ENCODE data around the gene VN1R5. TPM values are rescaled to one million over a fixed set of nuclear protein-coding genes. Genes with fewer than 3 reads are reported as not detected.
A peak's percentile ranks its signal among the peaks of the same experiment; 100 is the strongest.
"Not testable (repeated sequence)": the region's sequence is repeated elsewhere in the genome, so short reads cannot be mapped to it uniquely, and the experiment has no call there.

VN1R5 gene
- not detected for polyA plus RNA-seq (ENCODE audit: low read depth in 6 of 6)

DNA sequence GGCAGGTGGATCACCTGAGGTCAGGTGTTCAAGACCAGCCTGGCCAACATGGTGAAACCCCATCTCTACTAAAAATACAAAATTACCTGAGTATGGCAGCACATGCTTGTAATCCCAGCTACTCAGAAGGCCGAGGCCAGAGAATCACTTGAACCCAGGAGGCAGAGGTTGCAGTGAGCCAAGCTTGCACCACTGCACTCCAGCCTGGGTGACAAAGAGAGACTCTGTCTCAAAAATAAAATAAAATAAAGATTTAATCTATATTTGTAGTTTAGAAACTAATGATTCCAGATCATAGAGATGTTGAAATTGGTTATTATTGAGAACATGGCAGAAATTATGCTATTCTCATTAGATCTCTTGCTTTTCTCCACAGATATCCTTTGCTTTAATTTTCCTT is at the start of gene VN1R5:
Gene VN1R5, plus strand, starts transcription at position 301 of the 400 bp plus-strand sequence.
- peaks cover 6 to 29% (median 8%) of the 10 kb centered on the region in 3 donors for H3K27me3 Mint-ChIP-seq
- not testable (repeated sequence) for H3K4me3 Mint-ChIP-seq

DNA sequence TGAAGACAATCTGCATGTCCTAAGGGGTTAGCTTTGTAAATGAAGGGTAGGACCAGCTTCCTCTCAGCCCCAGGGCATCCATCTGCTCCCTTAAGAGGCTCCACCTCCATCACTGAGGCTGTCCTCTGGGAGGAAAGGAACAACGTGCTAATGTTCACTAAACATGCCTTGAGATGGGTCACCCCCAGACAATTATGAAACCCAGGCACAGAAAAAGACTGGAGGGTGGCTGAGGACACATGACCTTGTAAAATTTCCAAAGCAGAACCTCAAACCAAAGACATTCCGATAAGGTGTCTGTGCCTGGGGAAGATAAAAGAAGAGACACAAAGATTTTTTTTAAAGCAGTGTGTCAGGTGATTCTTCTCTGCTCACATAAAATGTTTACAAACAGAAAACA is 46.5 kb upstream of the VN1R5 start:
- H3K4me3 Mint-ChIP-seq, result peak overlapping the region; percentile 91 to 98 (median 97)
- ATAC-seq (ENCODE audit: low read depth in 2 of 2) (no peak), DNase-seq (no peak)

More for the DNA sequence above, at the start of gene VN1R5:
- DNase-seq; H3K4me1 Mint-ChIP-seq; ATAC-seq (ENCODE audit: low read depth in 2 of 2); H3K36me3 Mint-ChIP-seq: not testable (repeated sequence)
- Mint-ChIP-seq H3K9me3 (peaks cover 2 to 15% (median 8%) of the 10 kb centered on the region in 7 donors), H3K27ac (peak within 1 kb of the TSS in 1 of 6 donors; percentile 59)

DNA sequence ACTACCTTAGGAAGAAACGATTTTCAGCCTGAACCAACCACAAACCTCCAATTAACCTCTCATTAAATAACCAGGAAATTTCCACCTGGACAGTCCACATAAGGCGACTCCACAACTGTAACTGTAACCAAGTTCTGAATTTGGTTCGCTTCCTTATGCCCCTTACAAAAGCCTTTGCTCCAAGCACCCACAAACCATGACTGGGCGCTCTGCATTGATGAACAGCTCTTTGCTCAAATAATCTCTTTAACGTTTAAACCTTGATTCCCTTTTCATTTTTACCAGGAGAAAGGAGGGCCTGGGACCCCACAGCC is 45.9 kb upstream of the VN1R5 start:
- peak overlapping the region; percentile 73 to 97 (median 93) for H3K27ac Mint-ChIP-seq
- DNase-seq (no peak), ATAC-seq (ENCODE audit: low read depth in 2 of 2) (no peak)
- H3K27me3 Mint-ChIP-seq, result no peaks in the 10 kb centered on the region
- H3K4me3 Mint-ChIP-seq, result peak overlapping the region; percentile 91 to 98 (median 97)
- H3K4me1 Mint-ChIP-seq, result peaks cover 50 to 61% (median 51%) of the 10 kb centered on the region in 3 donors
- H3K9me3 Mint-ChIP-seq, result no peaks in the 10 kb centered on the region
- peaks cover 0 to 7% of the 10 kb centered on the region in 2 donors for H3K36me3 Mint-ChIP-seq

More for the DNA sequence above, 46.5 kb upstream of the VN1R5 start:
- peaks cover 50 to 66% (median 51%) of the 10 kb centered on the region in 3 donors for H3K4me1 Mint-ChIP-seq
- H3K27ac Mint-ChIP-seq, result peak overlapping the region in 5 of 6 donors; percentile 63 to 96 (median 89)
- H3K27me3 Mint-ChIP-seq, result no peaks in the 10 kb centered on the region
- peaks cover 0 to 7% of the 10 kb centered on the region in 2 donors for H3K36me3 Mint-ChIP-seq
- no peaks in the 10 kb centered on the region for H3K9me3 Mint-ChIP-seq

DNA sequence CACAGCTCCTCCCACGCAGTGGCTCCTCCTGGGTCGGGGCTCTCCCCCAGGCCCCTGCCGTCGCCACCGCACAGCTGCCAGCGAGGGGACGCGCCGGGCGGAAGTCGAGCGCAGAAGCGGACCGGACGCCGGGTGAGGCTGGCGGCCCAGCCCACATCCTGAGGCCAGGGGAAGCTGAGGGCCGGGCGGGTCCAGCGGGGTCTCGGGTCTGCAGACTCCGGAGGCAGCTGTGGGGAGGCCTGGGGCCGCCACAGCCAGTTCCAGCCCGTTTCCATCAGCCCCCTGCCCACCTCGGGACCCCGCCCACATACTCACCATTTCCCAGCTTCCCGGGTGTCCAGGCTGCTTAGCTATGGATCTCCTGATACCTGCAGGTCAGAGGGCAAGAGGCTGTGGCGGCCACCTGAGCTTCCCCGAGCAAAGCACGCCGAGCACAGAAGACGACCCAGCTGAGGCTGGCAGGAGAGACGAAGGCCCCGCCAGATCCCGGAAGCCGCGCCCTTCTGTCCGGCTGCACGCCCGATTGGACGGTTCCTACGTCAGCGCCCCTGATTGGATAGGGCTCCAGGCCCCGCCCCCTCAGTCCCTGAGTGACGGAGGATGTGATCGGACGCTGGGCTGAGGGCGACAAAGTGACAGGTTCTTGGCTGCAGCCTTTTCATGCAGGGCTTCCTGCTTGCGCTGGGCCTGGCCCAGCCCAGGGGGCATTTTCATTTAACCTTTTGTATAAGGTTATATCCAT is 45.3 kb upstream of the VN1R5 start:
- peaks cover 50 to 61% (median 51%) of the 10 kb centered on the region in 3 donors for H3K4me1 Mint-ChIP-seq
- H3K9me3 Mint-ChIP-seq, result no peaks in the 10 kb centered on the region
- peaks cover 0 to 7% of the 10 kb centered on the region in 2 donors for H3K36me3 Mint-ChIP-seq
- H3K4me3 Mint-ChIP-seq, result peak overlapping the region; percentile 94 to 98 (median 97)
- ATAC-seq (ENCODE audit: low read depth in 2 of 2), result peak; percentile 98
- peak overlapping the region; percentile 78 to 99 (median 98) for H3K27ac Mint-ChIP-seq
- H3K27me3 Mint-ChIP-seq, result no peaks in the 10 kb centered on the region
- peak; percentile 95 for DNase-seq

DNA sequence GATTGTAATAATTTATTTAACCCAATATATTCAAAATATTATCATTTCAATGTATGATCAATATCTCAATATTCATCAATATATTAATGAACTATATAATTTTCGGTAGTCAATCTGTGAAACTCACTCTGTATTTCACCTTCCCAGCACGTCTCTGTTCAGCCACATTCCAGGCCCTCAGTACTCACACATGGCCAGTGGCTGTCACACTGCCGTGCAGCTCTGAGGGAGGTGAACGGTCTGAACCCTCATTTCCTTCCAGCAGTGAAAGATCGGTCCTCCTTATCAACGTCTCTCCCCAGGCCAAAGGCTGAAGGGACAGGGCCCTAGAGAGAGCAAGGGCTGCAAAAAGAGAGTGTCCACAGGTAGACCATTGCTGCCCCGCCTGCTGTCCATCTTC is 44.5 kb upstream of the VN1R5 start:
- peak overlapping the region in 5 of 6 donors; percentile 38 to 89 (median 80) for H3K27ac Mint-ChIP-seq
- H3K4me1 Mint-ChIP-seq, result peaks cover 46 to 53% (median 47%) of the 10 kb centered on the region in 3 donors
- peaks cover 0 to under 1% of the 10 kb centered on the region in 2 donors for H3K36me3 Mint-ChIP-seq

DNA sequence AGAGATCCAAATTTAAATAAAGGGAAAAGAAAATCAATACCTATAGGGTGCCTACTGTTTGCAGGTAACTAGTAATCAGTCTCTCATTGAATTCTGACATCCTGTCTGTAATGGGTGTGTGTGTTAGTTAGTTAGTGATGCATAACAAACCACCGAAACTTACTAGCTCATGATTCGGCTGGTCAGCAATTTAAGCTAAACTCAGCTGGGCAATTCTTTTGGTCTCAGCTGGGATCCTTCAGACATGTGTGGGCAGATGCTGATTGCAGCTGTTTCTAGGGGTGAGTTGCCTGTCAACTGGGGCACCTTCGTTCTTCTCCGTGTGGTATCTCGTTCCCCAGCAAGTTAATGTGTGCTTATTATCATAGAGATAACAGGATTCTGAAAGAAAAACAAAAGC is 43.9 kb upstream of the VN1R5 start:
- no peaks in the 10 kb centered on the region for H3K9me3 Mint-ChIP-seq
- peak overlapping the region in 5 of 6 donors; percentile 68 to 87 (median 80) for H3K27ac Mint-ChIP-seq
- peak overlapping the region in 7 of 8 donors; percentile 41 to 67 (median 52) for H3K4me3 Mint-ChIP-seq
- H3K4me1 Mint-ChIP-seq, result peaks cover 45 to 49% (median 45%) of the 10 kb centered on the region in 3 donors
- ATAC-seq (ENCODE audit: low read depth in 2 of 2), result no peak
- DNase-seq, result peak; percentile 7
- peaks cover 0 to 10% (median 0%) of the 10 kb centered on the region in 3 donors for H3K27me3 Mint-ChIP-seq
- no peaks in the 10 kb centered on the region for H3K36me3 Mint-ChIP-seq

More for the DNA sequence above, 44.5 kb upstream of the VN1R5 start:
- Mint-ChIP-seq H3K4me3 (peak overlapping the region; percentile 39 to 67 (median 52)), H3K9me3 (no peaks in the 10 kb centered on the region), H3K27me3 (peaks cover 0 to 6% (median 0%) of the 10 kb centered on the region in 3 donors)
- ATAC-seq (ENCODE audit: low read depth in 2 of 2) (no peak), DNase-seq (no peak)

DNA sequence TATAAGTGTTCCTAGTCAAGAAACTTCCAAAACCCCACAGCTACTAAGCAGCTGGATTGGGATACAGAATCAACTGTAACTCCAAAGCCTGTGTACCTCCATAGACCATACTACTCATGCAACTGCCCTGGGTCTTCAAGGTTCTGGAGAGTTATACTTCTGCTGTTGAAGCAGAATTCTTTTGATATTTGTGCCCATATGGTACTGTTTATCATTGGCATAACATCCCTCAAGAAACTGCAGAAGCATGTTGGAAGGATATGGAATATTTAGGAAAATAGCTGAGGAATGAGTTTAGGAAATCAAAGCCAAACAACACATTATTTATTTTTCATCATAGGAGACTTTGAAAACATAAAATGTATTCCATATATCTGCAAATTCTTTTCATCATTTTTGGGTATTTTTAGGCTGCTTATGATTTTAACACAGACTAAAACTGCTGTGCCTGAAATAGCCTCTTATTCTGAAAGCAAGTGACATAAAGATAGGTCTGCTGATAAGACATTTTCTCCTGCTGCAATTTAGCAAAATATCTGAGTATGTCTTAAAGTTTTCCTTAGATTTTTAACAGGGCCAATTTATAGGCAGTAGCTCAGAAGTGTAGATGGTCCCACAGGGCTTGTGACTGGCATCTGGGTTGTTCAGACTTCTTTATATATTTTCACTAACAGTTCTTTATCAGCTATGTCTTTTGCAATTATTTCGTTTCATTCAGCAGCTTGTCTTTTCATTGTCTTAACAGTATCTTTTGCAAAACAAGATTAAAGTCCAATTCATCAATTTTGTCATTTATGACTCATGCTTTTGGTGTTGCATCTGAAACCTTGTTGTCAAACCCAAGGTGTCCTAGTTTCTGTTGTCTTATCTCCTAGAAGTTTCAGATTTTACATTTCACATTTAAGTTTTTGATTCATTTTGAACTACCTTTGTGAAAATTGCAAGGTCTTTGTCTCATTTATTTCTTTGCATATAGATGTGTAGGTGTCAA is 43.0 kb upstream of the VN1R5 start:
- Mint-ChIP-seq H3K9me3 (peaks cover 0 to 1% (median 0%) of the 10 kb centered on the region in 7 donors), H3K4me1 (peaks cover 36 to 40% (median 36%) of the 10 kb centered on the region in 3 donors), H3K36me3 (no peaks in the 10 kb centered on the region), H3K27me3 (peaks cover 0 to 10% (median 2%) of the 10 kb centered on the region in 3 donors), H3K27ac (peak overlapping the region in 3 of 6 donors; percentile 30 to 75 (median 68)), H3K4me3 (peak overlapping the region in 1 of 8 donors; percentile 16)
- ATAC-seq (ENCODE audit: low read depth in 2 of 2), result no peak
- no peak for DNase-seq

DNA sequence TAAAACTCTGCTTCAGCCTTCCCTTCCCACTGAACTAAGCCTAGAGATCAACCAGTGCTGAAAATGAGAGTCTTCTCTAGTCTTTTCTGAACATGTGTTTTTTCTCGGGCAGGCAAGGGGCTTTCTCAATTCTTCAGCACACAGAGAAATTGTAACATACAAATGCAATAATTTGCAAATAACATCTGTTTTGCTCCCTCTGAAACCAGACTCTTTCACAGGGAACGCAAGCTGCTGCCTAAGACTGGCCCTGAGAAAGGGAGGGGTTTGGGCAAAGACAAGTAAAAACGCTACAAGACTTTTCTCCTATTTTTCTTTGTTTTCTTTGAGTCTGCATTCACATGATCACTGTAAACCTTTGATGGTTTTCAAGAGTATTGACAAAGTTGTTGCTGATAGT is 39.6 kb upstream of the VN1R5 start:
- Mint-ChIP-seq H3K4me3 (no peak overlapping the region), H3K27ac (no peak overlapping the region), H3K9me3 (peaks cover 0 to 4% (median 0%) of the 10 kb centered on the region in 7 donors), H3K4me1 (peaks cover 11 to 12% (median 11%) of the 10 kb centered on the region in 3 donors), H3K27me3 (peaks cover under 1 to 12% (median 11%) of the 10 kb centered on the region in 3 donors), H3K36me3 (no peaks in the 10 kb centered on the region)
- no peak for DNase-seq
- no peak for ATAC-seq (ENCODE audit: low read depth in 2 of 2)

DNA sequence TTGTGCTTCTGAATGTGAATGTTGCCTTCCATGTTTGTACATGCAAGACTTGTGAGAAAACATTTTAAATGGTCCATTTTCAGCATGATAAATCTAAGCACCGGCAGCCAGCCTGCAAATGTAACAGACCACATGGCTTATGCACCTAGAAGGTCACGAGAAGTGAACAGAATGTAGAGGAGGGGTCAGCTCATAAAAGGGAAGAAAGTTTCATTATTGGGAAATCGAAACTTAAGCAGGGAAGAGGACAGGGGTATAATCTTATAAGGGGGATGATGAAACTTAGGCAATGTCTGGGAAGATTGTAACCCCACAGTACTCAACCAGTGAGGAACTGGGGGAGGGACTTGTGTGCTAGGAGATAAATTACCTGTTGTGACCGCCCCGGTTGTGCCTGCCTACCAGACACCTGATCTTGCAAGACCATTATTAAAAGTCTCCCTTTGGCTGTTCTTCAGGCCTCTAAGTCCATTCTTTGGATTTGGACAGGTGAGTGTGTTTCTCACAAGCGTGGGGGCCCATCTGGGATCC is 37.7 kb upstream of the VN1R5 start:
- peak overlapping the region in 1 of 6 donors; percentile 65 for H3K27ac Mint-ChIP-seq
- no peak for DNase-seq
- H3K36me3 Mint-ChIP-seq, result peaks cover 0 to 6% of the 10 kb centered on the region in 2 donors
- ATAC-seq (ENCODE audit: low read depth in 2 of 2), result no peak
- peaks cover 0 to 10% (median 3%) of the 10 kb centered on the region in 7 donors for H3K9me3 Mint-ChIP-seq
- no peaks in the 10 kb centered on the region for H3K4me1 Mint-ChIP-seq
- peaks cover 9 to 20% (median 17%) of the 10 kb centered on the region in 3 donors for H3K27me3 Mint-ChIP-seq
- H3K4me3 Mint-ChIP-seq, result no peak overlapping the region

DNA sequence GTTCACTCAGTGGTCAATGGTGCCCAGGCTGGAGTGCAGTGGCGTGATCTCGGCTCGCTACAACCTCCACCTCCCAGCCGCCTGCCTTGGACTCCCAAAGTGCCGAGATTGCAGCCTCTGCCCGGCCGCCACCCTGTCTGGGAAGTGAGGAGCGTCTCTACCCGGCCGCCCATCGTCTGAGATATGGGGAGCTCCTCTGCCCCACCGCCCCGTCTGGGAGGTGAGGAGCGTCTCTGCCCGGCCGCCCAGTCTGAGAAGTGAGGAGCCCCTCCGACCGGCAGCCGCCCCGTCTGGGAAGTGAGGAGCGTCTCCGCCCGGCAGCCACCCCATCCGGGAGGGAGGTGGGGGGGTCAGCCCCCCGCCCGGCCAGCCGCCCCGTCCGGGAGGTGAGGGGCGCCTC is 35.6 kb upstream of the VN1R5 start:
- Mint-ChIP-seq H3K36me3 (peaks cover 0 to 18% of the 10 kb centered on the region in 2 donors), H3K27me3 (peaks cover 9 to 34% (median 30%) of the 10 kb centered on the region in 3 donors), H3K9me3 (peaks cover 5 to 29% (median 18%) of the 10 kb centered on the region in 7 donors)
- DNase-seq; ATAC-seq (ENCODE audit: low read depth in 2 of 2); H3K4me3 Mint-ChIP-seq; H3K27ac Mint-ChIP-seq; H3K4me1 Mint-ChIP-seq: not testable (repeated sequence)

DNA sequence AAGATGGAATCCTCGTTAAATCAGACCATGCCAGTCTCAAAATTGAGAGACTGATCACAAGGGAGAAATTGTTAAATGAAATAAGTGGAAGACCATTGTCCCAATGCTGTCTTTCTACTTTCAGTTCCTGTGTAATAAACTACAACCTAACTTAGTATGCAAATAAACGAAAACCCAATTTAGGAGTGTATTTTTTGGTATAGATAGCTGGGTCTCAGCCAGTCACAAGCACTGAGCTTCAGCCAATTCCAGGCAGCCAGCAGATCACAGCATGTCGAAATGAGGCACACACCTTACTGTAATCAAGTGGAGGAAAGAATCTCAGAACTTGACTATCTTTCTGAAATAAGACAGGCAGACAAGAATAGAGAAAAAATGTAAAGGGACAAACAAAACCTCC is 33.0 kb upstream of the VN1R5 start:
- peaks cover 0 to 26% of the 10 kb centered on the region in 2 donors for H3K36me3 Mint-ChIP-seq
- peaks cover 9 to 32% (median 25%) of the 10 kb centered on the region in 3 donors for H3K27me3 Mint-ChIP-seq
- no peak for ATAC-seq (ENCODE audit: low read depth in 2 of 2)
- no peak for DNase-seq
- peaks cover 5 to 45% (median 24%) of the 10 kb centered on the region in 7 donors for H3K9me3 Mint-ChIP-seq
- H3K4me3 Mint-ChIP-seq, result no peak overlapping the region
- peak overlapping the region in 1 of 6 donors; percentile 39 for H3K27ac Mint-ChIP-seq
- H3K4me1 Mint-ChIP-seq, result no peaks in the 10 kb centered on the region

DNA sequence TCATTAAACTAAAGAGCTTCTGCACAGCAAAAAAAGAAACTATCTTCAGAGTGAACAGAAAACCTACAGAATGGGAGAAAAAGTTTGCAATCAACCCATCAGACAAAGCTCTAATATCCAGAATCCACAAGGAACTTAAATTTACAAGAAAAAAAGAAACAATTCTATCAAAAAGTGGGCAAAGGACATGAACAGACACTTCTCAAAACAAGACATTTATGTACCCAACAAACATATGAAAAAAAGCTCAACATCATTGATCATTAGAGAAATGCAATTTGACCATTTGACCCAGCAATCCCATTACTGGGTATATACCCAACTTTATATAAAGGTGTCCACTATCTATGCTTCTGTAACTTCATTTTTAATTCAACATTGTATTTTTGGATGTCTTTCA is 31.1 kb upstream of the VN1R5 start:
- no peak overlapping the region for H3K27ac Mint-ChIP-seq
- peaks cover 5 to 63% (median 37%) of the 10 kb centered on the region in 7 donors for H3K9me3 Mint-ChIP-seq
- no peaks in the 10 kb centered on the region for H3K4me1 Mint-ChIP-seq
- ATAC-seq (ENCODE audit: low read depth in 2 of 2) (no peak), DNase-seq (no peak)
- H3K27me3 Mint-ChIP-seq, result peaks cover 9 to 33% (median 25%) of the 10 kb centered on the region in 3 donors
- no peak overlapping the region for H3K4me3 Mint-ChIP-seq
- H3K36me3 Mint-ChIP-seq, result peaks cover 11 to 35% of the 10 kb centered on the region in 2 donors

DNA sequence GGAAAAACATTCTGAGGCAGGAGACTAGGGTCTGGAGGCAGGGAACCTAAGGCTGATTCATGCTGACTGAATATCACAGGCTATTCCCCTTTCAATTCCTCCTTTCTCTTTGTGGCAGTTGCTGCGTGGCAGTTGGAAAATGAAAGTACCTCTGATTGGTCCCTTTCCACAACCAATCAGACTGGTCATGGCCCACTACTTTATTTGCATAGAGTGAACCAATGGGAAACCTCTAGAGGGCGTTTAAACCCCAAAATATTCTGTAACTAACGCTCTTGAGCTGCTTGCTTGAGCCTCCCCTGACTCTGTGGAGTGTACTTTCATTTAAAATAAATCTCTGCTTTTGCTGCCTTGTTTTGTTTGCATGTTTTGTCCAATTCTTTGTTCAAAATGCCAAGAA is 27.7 kb upstream of the VN1R5 start:
- no peaks in the 10 kb centered on the region for H3K4me1 Mint-ChIP-seq
- peaks cover 11 to 57% (median 38%) of the 10 kb centered on the region in 7 donors for H3K9me3 Mint-ChIP-seq
- peaks cover 11 to 38% of the 10 kb centered on the region in 2 donors for H3K36me3 Mint-ChIP-seq
- peaks cover 25 to 43% (median 33%) of the 10 kb centered on the region in 3 donors for H3K27me3 Mint-ChIP-seq
- ATAC-seq (ENCODE audit: low read depth in 2 of 2), result no peak
- no peak overlapping the region for H3K4me3 Mint-ChIP-seq
- H3K27ac Mint-ChIP-seq, result no peak overlapping the region
- DNase-seq, result no peak
